ENCODE measurements around the gene C1orf115. TPM values are rescaled to one million over a fixed set of nuclear protein-coding genes. Genes with fewer than 3 reads are reported as not detected.
"Not testable (repeated sequence)": the region's sequence is repeated elsewhere in the genome, so short reads cannot be mapped to it uniquely, and the experiment has no call there.

The C1orf115 gene
- total RNA-seq, 1 donor from 2014 or later: 35.1 TPM

GRCh38 chr1:220694866-220695382 lies 4.8 kb downstream of the C1orf115 start:
- DNase-seq (ENCODE audit: low read depth, low spot score): no peak

- DNase-seq (ENCODE audit: low read depth, low spot score): no peak
Observed at GRCh38 chr1:220695426-220695825, 5.3 kb downstream of the C1orf115 start.

- no peak for DNase-seq (ENCODE audit: low read depth, low spot score)
Observed at GRCh38 chr1:220696226-220696862, 6.2 kb downstream of the C1orf115 start.

DNA sequence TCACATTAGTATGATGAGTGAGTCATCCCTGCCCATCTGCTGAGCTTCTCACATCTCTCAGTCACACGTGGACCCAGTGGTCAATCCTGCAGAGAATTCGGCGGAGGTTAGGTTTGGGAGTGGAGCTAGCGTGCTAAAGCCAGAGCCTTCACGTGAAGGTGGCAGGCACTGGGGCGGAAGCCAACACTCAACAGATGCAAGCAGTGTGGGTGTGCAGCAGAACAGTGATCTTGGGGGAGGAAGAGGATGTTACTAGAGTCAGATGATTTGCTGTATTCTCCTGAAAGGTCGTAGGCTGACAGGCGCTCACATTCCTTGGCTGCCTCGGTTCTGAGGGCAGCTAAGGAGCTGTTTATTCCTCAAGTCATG lies 6.7 kb downstream of the C1orf115 start:
- no peak for DNase-seq (ENCODE audit: low read depth, low spot score)

GRCh38 chr1:220697326-220697725 lies 7.2 kb downstream of the C1orf115 start:
- no peak for DNase-seq (ENCODE audit: low read depth, low spot score)

GRCh38 chr1:220698607-220699016 lies 8.4 kb downstream of the C1orf115 start:
- no peak for DNase-seq (ENCODE audit: low read depth, low spot score)

DNA sequence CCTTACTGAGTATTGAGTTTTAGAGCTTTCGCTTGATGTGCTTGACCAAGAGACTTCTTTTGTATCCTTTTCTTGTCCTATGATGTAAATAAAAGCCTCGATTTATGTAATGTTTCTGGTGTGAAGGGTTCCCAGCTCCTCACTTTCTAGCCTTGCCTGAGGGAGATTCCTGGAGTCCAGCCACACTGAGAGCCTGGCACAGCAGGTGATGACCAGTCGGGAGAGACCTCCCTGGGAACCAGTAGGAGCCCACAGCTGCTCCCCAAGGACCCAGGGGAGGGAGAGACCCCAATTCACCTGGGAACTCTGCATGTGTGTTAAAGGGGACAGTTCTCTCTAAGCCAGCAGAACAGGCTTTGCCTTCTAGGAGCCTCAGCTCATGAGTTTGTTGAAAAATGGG lies 8.9 kb downstream of the C1orf115 start:
- DNase-seq (ENCODE audit: low read depth, low spot score): no peak

DNA sequence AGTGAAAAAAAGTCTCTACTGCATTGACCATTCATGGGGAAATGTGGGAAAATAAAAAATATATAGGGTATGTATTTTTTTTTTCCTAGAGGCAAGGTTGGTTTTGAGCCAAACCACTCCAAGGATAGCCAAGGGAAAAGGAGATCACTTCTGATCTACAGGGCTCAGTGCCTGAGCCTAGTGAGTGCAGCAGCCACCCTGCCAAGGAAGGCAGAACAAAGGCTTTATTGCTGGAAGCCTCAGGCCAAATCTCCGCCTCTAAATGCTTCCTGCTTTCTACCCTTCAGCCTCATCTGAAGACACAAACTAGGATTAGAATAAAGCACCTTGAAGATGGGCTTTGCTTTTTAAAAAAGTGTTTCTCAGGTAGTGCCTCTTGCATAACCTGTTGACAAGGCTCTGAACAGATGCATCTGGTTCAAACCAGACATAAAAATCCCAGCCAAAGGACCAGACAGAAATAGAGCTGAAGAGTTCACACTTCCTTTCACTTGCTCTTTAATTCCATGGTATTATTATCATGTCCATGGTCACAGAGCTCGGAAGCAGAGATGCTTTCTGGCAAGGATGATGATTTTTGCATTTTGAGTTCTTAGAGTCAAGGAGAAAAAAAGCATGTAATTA lies 10.5 kb downstream of the C1orf115 start:
- no peak for DNase-seq (ENCODE audit: low read depth, low spot score)

- DNase-seq (ENCODE audit: low read depth, low spot score): no peak
Observed at GRCh38 chr1:220701974-220702373, 11.8 kb downstream of the C1orf115 start.

DNA sequence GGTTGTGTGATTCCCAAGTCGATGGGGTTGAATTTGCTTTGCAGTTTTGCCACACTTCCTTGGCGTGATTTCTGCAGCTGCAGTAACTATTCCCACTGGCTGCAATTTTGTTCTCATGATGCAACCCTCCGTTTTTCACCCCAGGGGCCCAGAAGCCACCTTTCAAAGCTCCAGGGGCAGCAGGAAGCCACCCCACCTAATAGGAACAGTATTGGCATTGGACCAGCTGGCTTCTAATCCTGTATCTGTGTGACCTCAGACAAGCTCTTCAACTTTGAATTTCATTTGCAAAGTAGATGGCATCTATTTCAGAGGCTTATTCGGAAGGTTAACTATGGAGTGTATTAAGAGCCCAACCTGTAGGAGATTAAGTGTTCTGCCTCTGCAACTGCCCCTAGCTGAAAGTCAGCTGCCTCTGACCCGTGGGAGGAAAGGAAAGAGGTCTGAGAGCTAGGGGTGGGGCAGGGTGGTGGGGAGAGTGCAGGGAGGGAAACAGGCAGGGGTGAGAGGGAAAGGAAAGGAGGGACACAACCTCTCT lies 12.6 kb downstream of the C1orf115 start:
- no peak for DNase-seq (ENCODE audit: low read depth, low spot score)

DNA sequence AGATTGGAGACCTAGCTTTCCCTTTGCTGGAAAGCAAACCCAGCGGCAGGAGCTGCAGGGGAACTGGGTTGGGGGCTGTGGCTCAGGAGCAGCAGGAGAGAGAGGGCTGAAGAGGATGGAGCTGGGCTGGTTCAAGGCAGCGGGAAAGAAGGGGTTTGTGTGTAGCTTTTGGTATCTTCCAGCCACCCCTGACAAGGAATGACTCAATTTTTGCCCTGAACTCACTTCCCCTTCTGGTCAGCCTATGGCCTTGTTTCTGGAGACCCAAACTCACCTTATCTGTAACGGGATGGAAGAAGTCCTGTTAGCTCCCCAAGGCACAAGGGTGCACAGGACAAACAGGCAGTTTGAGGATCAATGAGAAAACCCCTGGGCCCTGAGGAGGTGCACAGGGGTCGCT lies 13.1 kb downstream of the C1orf115 start:
- DNase-seq (ENCODE audit: low read depth, low spot score): no peak

DNA sequence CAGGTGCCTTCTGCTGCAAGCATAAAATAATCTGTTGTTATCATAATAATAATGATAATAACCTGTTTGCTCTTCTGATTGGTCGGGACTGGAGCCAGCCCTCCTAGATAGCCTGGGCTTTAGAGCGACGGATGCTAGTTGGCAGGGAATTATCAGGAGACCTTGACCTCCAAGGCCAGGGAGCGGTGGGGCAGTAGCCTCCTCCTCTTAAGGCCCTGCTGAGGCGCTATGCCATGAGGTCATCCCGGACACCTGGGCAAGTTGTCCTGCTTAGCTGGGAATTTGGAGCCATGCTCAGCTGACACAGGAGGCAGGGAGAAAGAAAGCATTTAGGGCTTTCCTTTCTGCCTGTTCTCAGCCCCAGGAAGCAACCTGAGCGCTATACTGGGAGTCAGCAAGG lies 15.6 kb downstream of the C1orf115 start:
- no peak for DNase-seq (ENCODE audit: low read depth, low spot score)

GRCh38 chr1:220706480-220706879 lies 16.3 kb downstream of the C1orf115 start:
- DNase-seq (ENCODE audit: low read depth, low spot score): no peak

GRCh38 chr1:220707160-220707559 lies 17.0 kb downstream of the C1orf115 start:
- no peak for DNase-seq (ENCODE audit: low read depth, low spot score)

DNA sequence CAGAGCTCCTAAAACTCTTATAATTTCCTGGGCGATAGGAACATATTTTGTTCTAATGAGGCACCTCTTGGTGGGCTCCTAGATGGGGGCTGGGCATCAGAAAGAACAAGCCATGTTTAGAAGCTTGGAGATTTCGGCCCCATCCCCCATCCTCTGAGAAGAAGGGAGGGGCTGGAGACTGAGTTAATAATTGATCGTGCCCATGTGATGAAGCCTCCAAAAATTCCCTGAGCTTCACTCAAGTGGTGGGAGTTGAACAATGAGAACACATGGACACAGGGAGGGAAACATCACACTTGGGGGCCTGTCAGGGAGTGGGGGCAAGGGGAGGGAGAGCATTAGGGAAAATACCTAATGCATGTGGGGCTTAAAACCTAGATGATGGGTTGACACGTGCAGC lies 18.1 kb downstream of the C1orf115 start:
- DNase-seq (ENCODE audit: low read depth, low spot score): no peak

DNA sequence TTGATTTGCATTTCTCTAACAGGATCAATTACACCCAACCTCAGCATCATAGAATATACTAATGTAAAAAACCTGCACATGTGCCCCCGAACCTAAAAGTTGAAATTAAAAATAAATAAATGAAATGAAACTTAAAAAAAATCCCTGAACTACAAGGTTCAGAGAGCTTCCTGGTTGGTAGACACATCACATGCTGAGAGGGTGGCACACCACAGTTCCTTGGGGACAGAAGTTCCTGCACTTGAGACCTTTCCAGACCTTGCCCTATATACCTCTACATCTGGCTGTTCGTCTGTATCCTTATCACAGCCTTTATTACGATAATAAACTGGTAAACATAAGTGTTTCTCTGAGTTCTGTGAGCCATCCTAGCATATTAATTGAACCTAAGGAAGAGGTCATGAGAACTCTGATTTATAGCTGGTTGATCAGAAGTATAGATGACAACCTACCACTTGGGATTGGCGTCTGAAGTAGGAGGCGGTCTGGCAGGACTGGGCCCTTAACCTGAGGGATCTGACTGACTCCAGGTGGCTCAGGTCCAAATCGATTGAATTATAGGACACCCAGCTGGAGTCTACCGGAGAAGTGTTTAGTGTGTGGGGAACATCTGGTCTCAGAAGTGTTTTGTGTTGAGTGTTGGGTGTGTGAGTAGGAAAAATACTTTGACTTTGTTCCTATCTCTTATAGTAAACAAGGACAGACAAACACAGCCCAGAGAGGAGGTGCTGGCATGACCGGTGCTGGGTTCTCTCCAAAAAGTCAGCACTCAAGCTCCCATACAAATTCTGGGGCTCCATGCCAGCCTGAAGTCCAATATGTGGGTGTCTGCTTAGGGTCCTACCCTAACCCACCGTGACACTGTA lies 19.0 kb downstream of the C1orf115 start:
- no peak for DNase-seq (ENCODE audit: low read depth, low spot score)

DNA sequence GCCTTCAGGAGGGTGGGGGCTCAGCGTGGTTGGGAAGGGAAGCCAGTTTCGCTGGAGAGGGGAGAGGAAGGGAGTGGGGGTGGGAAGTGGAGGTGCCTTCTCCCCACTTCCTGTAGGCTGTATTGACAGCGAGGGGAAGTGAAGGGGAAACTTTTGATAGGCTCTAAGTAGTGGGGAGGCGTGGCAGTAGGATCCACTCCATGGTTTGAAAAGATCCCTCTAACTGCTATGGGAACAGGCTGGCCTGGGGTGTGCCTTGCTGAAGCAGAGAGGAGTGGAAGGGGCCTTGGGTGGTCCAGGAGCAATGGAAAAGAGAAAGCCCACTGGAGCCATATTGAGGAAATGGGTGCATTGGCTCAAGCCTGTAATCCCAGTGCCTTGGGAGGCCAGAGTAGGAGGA lies 20.2 kb downstream of the C1orf115 start:
- no peak for DNase-seq (ENCODE audit: low read depth, low spot score)

GRCh38 chr1:220711056-220711809 lies 21.1 kb downstream of the C1orf115 start:
- no peak for DNase-seq (ENCODE audit: low read depth, low spot score)

- not testable (repeated sequence) for DNase-seq (ENCODE audit: low read depth, low spot score)
Observed at GRCh38 chr1:220715986-220716385, 25.8 kb downstream of the C1orf115 start.

GRCh38 chr1:220717800-220718640 lies 27.9 kb downstream of the C1orf115 start:
- no peak for DNase-seq (ENCODE audit: low read depth, low spot score)
